D721Med (cell line): ENCODE measurements around the gene PRKCA.
"Not testable (repeated sequence)": the region's sequence is repeated elsewhere in the genome, so short reads cannot be mapped to it uniquely, and the experiment has no call there.

Experiments used
- DNase-seq: peaks from one replicate; pipeline ENCODE4 v3.0.0; 2011; ENCODE audit warnings: low spot score; ENCODE audit not compliant: insufficient read length
- FAIRE-seq: peaks from 2 replicates; lab custom pipeline; 2011; peaks lifted over from hg19 to GRCh38; lab: Jason Lieb, UNC
- CTCF ChIP-seq: IDR thresholded peaks from 2 replicates; pipeline ENCODE4 v1.5.1; 2012; ENCODE audit warnings: mild to moderate bottlenecking, control low read depth; ENCODE audit not compliant: insufficient read depth; ENCODE audit errors: missing control alignments

Gene PRKCA

GRCh38 chr17:66702106-66702936 lies 399.9 kb downstream of the PRKCA start:
- TF ChIP-seq CTCF = no peak
- FAIRE-seq (no peak), DNase-seq (no peak)

- FAIRE-seq (no peak), DNase-seq (no peak)
Measured at GRCh38 chr17:66704858-66705520, 402.6 kb downstream of the PRKCA start.

GRCh38 chr17:66706851-66707450 lies 404.5 kb downstream of the PRKCA start:
- no peak for DNase-seq
- no peak for TF ChIP-seq CTCF
- FAIRE-seq = no peak

More at GRCh38 chr17:66704858-66705520, 402.6 kb downstream of the PRKCA start:
- TF ChIP-seq CTCF = no peak

- FAIRE-seq (no peak), DNase-seq (no peak)
- no peak for TF ChIP-seq CTCF
Measured at GRCh38 chr17:66711401-66711800, 409.0 kb downstream of the PRKCA start.

GRCh38 chr17:66711881-66712321 lies 409.5 kb downstream of the PRKCA start:
- no peak for DNase-seq
- no peak for TF ChIP-seq CTCF
- no peak for FAIRE-seq

- no peak for FAIRE-seq
- DNase-seq = no peak
- no peak for TF ChIP-seq CTCF
Measured at GRCh38 chr17:66712453-66712852, 410.0 kb downstream of the PRKCA start.

- not testable (repeated sequence) for FAIRE-seq, DNase-seq
Measured at GRCh38 chr17:66713021-66713532, 410.7 kb downstream of the PRKCA start.
